NCI-H1417 (cell line): Measurements from ENCODE around the gene SLITRK3.

Experiments
- DNase-seq, 3 experiments: peaks; one replicate each; lab custom pipeline; 2025; lab: John Stamatoyannopoulos, UW

Gene SLITRK3, protein sequence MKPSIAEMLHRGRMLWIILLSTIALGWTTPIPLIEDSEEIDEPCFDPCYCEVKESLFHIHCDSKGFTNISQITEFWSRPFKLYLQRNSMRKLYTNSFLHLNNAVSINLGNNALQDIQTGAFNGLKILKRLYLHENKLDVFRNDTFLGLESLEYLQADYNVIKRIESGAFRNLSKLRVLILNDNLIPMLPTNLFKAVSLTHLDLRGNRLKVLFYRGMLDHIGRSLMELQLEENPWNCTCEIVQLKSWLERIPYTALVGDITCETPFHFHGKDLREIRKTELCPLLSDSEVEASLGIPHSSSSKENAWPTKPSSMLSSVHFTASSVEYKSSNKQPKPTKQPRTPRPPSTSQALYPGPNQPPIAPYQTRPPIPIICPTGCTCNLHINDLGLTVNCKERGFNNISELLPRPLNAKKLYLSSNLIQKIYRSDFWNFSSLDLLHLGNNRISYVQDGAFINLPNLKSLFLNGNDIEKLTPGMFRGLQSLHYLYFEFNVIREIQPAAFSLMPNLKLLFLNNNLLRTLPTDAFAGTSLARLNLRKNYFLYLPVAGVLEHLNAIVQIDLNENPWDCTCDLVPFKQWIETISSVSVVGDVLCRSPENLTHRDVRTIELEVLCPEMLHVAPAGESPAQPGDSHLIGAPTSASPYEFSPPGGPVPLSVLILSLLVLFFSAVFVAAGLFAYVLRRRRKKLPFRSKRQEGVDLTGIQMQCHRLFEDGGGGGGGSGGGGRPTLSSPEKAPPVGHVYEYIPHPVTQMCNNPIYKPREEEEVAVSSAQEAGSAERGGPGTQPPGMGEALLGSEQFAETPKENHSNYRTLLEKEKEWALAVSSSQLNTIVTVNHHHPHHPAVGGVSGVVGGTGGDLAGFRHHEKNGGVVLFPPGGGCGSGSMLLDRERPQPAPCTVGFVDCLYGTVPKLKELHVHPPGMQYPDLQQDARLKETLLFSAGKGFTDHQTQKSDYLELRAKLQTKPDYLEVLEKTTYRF

DNA sequence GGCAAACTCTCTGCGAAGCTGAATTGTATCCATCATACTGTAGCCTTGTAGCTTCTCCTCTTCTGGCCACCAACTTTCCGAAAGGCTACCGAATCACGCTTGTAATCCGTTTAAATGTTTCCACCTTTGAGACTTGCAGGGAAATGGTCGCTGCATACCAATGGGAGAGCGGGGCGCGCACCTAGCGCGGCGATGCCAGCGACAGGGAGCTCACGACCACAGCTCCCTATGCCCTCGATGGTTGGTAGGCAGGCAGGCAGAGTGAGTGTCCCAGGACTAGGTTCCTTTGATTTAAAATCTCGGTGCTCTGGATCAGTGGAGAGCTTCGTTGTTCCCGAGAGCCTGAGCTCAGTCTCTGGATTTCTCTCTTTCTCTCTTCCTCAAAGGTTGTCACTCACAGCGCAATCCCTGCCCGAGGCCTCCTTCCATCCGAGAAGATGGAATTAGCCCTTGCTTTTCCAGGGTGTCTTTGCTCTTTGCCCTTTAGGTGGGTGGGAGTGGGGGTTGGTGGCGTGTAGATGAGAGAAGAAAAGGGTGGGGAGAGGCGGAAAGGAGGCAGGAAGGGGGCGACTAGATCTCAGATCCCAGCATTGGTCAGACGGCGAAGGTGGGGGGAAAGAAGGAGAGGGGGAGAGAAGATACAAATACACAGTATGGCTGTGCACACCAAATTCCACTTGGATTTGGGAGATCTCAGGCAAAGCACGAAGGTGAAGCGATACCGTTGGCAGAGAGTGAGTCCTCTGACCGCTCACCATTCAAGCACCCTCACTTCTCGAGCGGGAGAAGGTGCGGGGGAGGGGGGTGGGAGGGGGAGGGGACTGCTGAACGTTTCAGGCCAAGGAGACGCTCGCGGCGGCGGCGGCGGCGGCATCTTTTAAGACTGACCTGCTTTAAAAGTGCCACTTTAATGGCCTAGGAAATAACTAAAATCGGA, at the start of gene SLITRK3:
SLITRK3 (minus strand) TSS at position 745 of the 937 bp plus-strand sequence. CDS start 5,554 bp downstream, outside the sequence.
- peak in 1 of 3 experiments; percentile 13 for DNase-seq

DNA sequence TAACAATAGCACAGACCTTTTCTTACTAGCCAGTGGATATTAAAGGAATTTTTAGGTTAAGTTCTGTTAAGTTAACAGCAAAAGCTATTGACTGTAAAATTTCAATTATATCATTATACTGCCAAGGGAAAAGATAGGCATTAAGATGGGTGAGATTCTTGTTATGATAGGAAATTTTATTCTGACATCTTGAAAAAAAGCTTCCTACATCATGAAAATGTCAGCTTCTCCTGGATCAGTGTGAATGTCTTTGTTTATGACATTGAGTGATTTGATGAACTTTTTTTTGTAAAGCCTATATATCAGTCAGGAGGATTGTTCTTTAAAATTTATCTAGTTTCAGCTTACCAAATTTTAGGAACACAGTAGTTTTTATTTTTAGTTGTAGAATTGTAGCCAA, 47.4 kb upstream of the SLITRK3 start:
- DNase-seq, result no peak

DNA sequence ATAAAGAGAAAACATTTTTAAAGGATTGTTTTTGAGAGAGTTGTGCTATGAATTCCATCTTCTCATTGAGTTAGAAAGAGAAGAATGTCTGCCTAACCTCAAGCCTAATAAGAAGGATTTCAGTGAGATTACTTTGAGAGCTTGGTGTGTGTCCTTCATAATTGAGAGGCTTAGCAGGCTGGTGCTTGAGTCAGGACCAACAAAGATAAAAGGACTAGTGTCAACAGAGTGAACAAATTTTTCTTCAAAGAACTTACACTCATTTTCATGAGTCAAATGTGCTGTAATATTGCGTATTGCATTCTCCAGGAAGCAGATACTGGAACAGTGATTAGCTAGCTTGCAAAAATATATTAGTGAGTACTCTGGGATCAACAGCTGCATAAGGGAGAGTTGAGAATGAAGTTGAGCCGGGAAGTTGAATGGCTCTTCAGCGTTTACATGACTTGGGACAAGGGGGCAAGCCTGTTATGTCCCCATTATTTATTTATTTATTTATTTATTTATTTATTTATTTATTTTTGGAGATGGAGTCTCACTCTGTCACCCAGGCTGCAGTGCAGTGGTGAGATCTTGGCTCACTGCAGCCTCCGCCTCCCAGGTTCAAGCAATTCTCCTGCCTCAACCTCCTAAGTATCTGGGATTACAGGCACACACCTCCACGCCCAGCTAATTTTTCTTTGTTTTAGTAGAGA, 37.5 kb upstream of the SLITRK3 start:
- peak in 1 of 3 experiments; percentile 16 for DNase-seq

DNA sequence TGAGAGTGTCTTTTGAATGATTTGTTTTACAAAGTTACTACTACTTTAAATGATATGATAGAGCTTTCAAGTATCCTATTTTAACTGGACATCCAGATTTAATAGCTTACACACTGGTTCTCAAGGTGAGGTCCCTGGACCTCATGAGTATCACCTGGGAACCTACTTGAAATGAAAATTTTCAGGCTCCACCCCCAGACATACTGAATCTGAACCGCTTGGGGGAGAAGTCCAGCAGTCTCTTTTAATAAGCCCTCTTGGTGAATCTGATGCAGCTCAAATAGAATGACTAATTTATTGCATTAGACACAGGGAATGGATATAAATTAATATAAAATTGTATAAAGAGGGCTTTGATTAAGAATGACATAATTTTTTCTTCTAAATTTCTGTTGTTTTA, 29.4 kb upstream of the SLITRK3 start:
- DNase-seq, result no peak

DNA sequence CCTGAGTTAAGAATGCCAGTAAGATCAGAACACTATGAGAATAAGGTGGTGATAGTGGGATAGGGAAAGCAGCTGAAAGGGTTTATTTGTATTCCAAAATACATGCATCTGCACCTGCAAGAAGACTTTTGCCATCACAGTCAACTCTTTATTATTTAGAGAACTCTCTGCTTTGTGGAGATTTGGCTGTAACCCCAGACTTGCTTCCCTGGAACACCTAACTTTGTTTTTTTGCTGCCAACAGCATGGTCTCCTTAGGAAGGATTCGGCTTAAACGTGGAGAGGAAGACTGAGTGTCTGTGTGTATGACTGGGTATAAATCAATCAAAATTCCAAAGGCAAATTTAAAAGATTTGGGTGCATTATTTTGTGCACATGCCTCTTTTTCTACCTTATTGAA, 21.6 kb upstream of the SLITRK3 start:
- no peak for DNase-seq

DNA sequence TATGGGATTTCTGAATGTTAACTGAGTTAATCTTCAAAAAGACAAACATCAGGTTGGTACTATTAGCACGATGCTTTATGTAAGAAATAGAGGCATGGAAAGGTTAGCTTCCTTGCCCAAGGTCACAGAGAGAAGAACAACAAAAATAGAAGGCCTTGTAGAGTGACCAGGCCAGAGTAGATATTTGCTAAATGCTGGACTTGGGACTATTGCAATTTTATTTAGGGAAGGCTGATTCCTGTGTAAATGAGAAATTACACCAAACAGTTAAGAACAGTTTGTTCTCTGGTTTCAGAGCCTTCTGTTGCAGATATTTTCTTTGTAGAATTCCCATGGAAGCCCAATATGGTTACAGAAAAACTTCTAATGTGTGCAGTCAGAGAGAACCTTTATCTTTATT, 16.4 kb upstream of the SLITRK3 start:
- no peak for DNase-seq

DNA sequence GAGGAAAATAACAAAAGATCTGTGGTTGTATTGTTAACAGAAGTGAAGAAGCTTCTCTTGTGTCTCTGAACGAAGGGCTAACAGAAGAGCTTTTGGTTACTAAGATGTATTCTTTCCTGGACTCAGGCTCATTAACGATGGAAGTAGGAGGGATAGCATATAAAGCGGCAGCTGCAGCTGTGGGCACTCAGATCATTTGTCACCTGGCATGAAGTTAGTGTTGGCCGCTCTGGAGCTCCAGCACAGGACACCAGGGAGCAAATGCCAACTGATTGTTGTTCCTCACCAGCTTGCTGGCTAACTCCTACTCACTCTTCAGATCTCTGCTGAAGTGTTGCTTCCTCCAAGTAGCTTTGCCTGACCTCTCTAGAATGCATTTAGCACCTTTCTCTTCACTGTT, 15.5 kb upstream of the SLITRK3 start:
- peak in 2 of 3 experiments; percentile 10 to 46 for DNase-seq

DNA sequence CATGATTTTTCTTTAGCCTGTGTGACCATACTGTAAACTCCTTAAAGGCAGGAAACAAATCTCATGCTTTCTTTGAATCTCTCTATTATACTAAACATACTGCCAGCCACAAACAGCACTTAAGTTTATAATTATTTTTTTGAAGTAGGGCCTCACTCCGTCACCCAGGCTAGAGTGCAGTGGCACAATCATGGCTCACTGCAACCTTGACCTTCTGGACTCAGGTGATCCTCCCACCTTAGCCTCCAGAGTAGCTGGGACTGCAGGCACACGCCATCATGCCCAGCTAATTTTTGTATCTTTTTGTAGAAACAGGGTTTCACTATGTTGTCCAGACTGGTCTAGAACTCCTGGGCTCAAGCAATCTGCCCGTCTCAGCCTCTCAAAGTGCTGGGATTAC, 14.5 kb upstream of the SLITRK3 start:
- DNase-seq, result no peak

DNA sequence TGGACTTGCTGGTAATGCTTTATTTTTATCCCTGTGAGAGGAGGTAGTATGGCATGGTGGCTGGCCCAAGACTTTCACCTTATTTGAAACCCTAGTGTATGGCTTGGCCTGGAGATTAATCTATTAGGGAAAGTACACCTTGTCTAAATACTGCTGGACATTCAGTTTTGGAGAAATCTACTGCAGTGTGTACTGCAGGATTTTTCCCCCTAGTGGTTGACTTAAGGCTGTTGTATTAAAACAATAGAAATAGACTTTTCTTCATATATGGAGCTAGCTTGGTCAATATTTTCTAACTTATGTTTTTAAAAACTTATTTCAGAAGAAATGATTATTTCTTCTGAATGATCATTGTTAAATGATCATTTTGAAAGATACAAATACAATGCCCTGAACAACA, 13.9 kb upstream of the SLITRK3 start:
- no peak for DNase-seq

DNA sequence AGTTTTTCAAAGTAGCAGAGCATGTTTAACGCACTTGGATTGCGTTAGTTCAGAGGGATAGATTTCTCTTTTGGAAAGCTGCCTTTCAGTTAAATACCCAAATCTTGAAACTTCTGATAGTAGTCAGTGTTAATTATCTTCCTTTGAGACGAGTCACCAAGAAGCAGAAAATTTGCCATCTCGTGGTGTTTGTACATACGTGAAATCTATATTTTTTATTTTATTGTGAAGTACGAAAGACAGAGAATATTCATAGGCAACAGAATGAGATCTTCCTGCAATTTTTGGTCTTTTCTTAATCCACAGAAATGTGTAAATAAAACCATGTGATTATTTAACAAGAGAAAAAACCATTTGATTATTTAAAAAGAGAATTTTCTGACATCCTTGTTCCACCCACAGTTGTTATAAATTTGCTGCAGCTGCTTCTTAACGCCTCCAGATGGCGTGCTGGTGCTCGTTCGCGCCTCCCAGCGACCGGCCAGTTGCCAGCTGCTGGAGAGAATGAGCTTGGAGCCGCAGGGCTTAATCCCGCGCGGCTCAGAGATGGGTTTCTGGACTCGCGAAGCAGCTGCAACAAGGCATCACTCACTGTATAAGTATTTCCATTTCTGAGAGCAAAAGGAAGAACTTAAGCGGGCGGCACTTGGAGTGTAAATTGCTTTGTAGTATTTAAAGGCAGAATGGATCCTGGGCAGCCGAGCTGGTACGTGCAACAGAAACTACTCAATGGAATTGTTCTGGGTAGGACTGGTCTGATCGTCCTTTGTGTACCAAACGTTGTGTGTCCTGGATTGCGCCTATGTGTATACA, 10.5 kb upstream of the SLITRK3 start:
- DNase-seq, result peak; percentile 8 to 78 (median 57)

DNA sequence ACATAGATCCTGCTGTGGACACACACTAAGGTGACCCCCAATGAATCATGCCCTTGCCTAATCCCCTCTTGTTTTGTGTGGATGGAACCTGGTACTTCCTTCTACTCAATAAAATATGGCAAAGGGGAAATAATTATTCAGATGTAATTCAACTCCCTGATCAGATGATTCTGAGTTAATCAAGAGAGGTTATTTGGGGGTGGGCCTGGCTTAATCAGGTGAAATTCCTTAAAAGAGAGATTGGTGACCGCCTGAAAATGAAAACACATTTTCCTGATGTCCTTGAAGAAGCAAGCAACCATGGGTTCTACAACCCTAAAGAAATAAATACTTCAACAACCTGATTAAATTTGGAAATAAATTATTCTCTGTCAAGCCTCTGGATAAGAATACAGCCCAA, 8.3 kb upstream of the SLITRK3 start:
- DNase-seq, result no peak

DNA sequence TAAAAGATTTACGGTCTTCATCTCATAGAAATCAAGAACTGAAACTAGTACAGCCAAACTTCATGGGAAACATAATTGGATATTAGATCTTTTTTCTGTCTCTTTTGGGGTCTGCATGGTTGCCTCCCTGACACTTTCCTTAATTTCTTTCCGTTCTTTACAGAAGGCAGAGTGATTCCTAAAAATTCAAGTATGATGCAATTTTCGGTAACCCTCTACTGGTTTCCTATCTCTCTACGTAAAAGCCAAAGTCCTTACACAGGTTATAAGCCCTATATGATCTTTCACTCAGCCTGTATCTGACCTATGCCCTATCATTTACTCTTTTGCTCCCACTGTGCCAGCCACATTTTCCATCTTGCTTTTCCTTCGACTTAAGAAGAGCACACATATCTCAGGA, 6.8 kb upstream of the SLITRK3 start:
- DNase-seq, result no peak

DNA sequence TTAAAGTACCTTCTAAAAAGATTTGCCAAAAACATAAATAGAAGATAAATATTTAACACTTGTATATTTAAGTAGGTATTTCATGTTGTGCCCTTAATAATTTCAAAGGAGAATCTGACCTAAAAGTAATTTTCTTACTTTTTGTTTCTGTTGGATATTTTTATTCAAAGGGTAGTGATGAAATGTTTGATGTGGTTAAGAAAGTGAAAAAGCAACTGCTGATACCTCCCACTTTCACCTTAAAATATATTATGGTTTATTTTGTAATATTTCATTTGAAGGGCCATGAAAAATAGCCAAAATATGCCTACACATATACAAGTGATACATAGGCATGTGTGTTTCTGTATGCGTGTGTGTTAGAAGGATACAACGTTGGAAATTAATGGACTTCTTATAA, 5.8 kb upstream of the SLITRK3 start:
- no peak for DNase-seq

DNA sequence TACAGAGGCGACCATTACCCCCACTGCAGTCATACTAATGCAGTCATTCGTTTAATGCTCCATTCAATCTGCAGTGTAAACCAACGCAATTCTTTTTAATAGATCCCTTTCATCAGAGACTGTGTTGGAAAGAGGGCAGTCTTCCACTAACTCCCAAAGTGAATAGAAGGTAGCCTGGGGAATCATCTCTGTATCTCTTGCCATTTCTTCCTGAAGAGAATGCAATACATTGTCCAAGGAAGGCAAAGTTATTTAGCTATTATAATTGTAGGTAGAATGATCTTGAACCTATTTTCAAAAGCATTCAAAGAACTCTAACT, 1.3 kb upstream of the SLITRK3 start:
- no peak for DNase-seq

DNA sequence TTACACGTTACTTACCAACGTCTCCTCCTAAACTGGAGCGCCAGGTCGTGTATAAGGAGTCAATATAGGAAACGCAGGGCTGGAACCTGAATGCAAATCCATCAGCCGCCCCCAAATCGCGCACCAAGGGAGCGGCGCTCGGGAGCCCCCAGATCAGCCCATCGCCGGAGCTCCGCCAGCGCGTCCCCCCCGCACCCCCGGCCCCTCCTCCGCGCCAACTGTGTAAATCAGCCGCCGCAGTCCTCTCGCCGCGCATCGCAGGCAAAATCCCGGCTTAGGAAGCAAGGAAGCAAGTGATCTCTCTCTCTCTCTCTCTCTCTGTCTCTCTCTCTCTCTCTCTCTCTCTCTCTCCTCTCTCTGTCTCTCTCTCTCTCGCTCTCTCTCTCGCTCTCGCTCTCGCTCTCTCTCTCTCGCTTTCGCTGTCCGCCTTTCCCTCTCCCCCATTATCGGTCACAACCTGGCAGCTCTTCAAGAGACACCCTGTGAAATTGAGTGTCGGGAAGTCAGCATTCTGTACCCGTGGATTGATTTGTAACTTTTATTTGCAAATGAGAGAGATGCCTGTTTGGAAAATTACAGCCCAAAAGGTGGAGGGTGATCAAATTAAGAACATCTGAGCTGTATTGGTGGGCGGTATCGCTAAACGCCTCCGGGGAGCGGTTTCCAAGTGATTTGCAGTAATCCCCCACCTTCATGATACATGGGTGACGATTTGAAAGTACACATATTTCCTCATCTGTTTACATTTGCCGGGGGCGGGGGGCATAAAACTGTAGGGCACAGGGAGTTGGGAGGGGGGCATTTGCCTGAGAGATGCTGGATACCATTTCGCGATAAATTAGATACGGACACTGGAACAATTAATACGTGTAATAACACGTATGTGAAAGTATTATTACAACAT, 645 bp upstream of the SLITRK3 start:
- peak; percentile 30 to 85 (median 81) for DNase-seq

DNA sequence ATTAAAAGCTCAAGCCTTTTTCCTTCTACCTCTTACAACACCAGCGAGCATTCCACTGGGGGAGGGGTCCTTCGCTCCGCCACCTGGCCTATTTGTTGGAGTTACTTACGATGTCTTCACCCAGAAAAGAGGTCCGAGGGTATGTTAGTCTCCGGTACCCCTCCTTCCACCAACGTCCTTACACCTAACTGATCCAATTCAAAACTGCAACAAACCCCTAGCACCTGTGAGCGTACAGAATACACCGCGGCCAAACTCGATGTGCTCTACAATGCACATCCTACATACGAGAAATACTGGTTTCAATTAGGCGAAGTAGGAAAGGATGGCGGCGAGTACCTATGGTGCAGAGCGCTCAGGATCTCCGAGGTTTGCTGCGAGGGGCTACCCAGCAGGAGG, 944 bp downstream of the SLITRK3 start:
- DNase-seq, result no peak

DNA sequence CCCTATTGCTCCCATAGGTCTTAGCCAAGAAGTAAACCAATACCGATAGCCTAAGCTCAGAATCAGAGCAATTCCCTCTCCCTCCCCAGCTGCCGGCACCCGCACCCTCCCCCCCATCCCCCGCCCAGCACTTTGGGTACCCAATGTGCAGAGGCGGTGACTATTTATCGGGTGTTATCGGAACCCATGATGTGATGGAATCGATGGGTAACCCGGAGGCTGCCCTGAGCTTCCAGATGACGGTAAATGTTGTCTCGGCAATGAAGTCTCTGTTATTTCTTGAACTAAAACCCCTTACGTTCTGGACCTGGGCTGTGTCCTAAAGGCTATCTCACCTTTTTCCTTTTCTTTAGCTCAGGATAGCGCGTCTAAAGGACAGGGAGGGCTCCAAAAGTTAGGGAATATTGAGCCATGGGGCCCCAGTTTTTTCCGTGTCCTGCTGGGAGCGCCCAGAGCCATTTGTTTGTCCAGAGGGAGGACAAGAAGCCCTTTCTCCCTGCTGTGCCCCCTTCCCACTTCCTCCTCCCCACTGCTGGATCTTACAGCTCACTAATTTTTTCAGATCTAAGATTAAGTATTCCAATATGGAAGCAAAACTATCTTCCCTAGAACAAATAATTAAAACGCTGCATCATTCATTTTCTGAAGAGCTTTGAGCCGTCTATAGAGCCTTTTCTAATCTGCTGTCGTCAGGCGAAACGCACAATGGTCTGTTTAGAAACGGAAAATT, 1.5 kb downstream of the SLITRK3 start:
- DNase-seq, result no peak

DNA sequence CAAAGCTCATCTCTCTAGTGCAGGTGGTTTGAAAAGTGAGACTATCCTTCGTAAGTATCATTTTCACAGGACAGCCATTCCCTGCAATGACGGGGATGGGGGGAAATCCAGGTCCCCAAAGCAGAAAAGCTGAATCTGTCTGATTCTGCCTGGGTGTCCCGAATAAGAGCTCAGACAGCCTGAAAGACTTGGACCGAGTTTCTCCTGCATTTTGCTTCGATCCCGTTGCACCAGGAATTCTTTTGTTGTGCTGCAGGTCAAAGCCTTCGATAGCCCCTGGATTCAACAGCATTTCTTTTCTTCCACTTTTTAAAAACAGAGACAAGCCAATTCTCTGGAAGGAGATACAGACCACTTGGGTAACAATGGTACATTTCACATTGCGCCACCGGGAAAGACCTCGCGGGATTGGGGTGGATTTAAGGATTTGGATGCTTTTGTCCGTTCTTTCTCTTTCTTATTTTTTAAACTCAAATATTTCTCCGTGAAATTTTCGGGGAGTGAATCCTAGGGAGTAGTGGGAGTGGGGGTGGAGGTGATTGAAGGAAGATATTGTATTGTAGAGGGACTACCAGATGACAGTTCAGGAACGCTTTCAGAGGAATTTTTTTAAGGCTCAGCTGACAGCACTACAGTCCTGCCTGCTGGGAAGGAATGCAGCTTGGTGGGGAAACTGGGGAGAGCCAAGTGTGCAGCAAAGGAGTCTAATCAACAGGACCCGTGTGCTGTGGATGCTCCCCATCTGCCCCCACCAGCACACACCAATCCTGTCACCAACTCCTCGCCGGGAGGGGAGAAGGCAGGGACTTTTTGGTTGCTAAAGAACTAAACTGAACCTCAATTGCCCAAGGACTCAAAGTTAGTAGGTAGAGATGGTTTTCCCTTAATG, 2.6 kb downstream of the SLITRK3 start:
- no peak for DNase-seq
